Central memory CD8-positive, alpha-beta T cell (primary cell): ENCODE results near the gene MYOF.
"Not testable (repeated sequence)": the region's sequence is repeated elsewhere in the genome, so short reads cannot be mapped to it uniquely, and the experiment has no call there.

Experiments
- ATAC-seq: fragments of 150-1000 bp; cut with Tn5 transposase; replicated peaks from 2 replicates; pipeline ENCODE4 v1.10.0; 2022; ENCODE audit warnings: mild to moderate bottlenecking, moderate FRiP score, moderate number of reproducible peaks; ENCODE audit not compliant: poor library complexity, severe bottlenecking; ENCODE audit errors: extremely low read depth
- DNase-seq, 2 donors: peaks; one replicate each; pipeline ENCODE4 v3.0.0; 2021; ENCODE audit warnings: low spot score in 2 of 2
- H3K27ac Mint-ChIP-seq: one replicate; pipeline ENCODE4 v1.8.0; 2022; ENCODE audit warnings: low read depth, mild to moderate bottlenecking, moderate library complexity, mixed read lengths
- H3K27me3 Mint-ChIP-seq: one replicate; pipeline ENCODE4 v1.8.0; 2022; ENCODE audit warnings: mixed read lengths
- H3K36me3 Mint-ChIP-seq: one replicate; pipeline ENCODE4 v1.8.0; 2022; ENCODE audit warnings: mild to moderate bottlenecking, moderate library complexity, mixed read lengths; ENCODE audit not compliant: insufficient read depth
- H3K4me1 Mint-ChIP-seq: one replicate; pipeline ENCODE4 v1.8.0; 2022; ENCODE audit warnings: mixed read lengths
- H3K4me3 Mint-ChIP-seq: one replicate; pipeline ENCODE4 v1.8.0; 2022; ENCODE audit warnings: mild to moderate bottlenecking, moderate library complexity, mixed read lengths
- H3K9me3 Mint-ChIP-seq: one replicate; pipeline ENCODE4 v1.8.0; 2022; ENCODE audit warnings: mixed read lengths

Gene MYOF

DNA sequence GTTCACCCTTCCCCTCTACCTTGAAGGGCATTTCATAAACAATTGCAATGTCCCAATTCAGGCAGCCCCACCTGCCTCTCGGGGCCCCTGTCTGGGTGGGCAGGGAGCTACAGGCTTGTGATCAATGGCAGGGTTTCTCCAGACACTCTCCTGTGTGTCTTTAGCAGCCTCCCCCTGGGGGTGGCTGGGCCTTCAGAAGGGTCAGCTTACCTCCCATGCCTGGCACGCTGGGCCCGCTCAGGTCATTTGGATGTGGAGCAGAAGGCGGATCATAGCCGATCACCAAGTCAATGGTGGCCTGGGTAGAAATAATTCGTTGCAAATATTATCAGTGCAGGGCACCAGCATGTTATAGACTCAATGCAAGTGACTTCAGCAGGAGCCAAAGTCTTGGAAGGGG is 56.3 kb downstream of the MYOF start:
- no peak overlapping the region for H3K4me3 Mint-ChIP-seq
- DNase-seq: no peak
- H3K36me3 Mint-ChIP-seq: no peaks in the 10 kb centered on the region
- peaks cover 23% of the 10 kb centered on the region for H3K27me3 Mint-ChIP-seq
- H3K4me1 Mint-ChIP-seq: no peaks in the 10 kb centered on the region
- H3K27ac Mint-ChIP-seq: no peak overlapping the region
- no peak for ATAC-seq
- H3K9me3 Mint-ChIP-seq: peaks cover 5% of the 10 kb centered on the region

DNA sequence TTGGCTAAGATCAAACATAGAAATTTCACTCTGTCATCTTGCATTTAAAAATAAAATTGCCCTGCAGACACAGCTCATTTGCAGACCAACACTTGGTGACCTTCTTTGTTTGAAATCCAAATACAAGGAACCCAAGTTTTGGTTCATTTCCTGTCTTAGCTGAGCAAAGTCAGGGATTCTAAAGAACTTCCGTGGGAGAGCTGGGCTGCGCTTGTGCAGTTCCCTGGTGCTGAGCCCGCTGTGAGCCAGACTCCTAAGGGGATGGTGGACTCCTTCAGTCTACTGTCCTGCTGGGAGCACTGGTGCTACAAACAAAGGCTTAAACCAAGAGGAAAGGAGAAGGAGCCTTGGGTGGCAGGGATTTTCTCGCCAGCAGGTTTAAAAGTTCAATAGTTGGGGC is 60.0 kb downstream of the MYOF start:
- ATAC-seq (no peak), DNase-seq (no peak)
- H3K36me3 Mint-ChIP-seq: no peaks in the 10 kb centered on the region
- no peaks in the 10 kb centered on the region for H3K4me1 Mint-ChIP-seq
- H3K27ac Mint-ChIP-seq: no peak overlapping the region
- H3K27me3 Mint-ChIP-seq: peaks cover 23% of the 10 kb centered on the region
- no peak overlapping the region for H3K4me3 Mint-ChIP-seq
- H3K9me3 Mint-ChIP-seq: no peaks in the 10 kb centered on the region

DNA sequence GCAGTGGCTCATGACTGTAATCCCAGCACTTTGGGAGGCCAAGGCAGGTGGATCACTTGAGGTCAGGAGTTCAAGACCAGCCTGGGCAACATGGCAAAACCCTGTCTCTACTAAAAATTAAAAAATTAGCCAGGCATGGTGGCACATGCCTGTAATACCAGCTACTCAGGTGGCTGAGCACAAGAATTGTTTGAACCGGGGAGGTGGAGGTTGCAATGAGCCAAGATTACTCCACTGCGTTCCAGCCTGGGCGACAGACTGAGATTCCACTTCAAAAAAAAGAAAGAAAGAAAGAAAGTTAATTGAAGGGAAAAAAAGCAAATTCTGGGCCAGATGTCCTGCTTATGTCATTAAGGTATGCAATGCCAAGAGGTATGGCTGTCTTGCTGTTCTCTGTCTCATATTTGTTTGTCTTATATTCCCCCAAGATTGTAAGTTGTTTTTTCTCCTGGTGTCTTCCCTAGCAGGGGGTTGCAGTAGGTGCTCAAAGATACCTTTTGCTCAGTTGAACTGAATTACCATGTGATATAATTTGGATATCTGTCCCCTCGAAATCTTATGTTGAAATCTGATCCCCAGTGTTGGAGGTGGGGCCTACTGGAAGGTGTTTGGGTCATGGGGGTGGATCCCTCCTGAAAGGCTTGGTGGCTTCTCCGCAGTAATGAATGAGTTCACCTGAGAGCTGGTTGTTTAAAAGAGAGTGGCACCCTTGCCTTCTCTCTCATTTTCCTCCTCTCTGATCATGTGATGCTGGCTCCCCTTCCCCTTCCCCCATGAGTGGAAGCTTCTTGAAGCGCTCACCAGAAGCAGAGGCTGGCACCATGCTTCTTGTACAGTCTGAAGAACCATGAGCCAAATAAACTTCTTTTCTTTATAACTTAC is 60.9 kb downstream of the MYOF start:
- Mint-ChIP-seq H3K4me1 (no peaks in the 10 kb centered on the region), H3K4me3 (no peak overlapping the region), H3K27ac (no peak overlapping the region), H3K36me3 (no peaks in the 10 kb centered on the region), H3K9me3 (no peaks in the 10 kb centered on the region), H3K27me3 (peaks cover 23% of the 10 kb centered on the region)
- ATAC-seq: no peak
- DNase-seq: no peak

DNA sequence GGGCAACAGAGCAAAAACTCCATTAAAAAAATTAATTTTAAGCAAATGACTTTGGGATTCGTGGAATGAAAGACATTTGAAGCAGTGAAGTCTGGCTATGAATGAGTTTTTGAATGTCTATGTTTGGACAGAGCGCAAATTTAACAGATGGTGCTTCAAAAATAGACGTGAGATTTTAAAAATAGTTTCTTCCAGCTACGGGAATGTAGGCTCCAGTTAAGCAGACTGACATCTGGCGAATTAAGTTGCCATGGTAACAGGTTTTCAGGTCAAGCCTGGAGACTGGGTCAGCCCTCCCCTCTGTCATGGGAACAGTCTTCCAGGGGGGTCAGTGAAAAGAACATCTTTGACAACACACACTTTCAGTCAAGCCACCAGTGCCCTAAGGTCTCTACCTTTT is 62.0 kb downstream of the MYOF start:
- H3K9me3 Mint-ChIP-seq: no peaks in the 10 kb centered on the region
- H3K36me3 Mint-ChIP-seq: peaks cover 3% of the 10 kb centered on the region
- peaks cover 10% of the 10 kb centered on the region for H3K4me1 Mint-ChIP-seq
- ATAC-seq (no peak), DNase-seq (no peak)
- H3K27ac Mint-ChIP-seq: no peak overlapping the region
- peaks cover 23% of the 10 kb centered on the region for H3K27me3 Mint-ChIP-seq
- H3K4me3 Mint-ChIP-seq: no peak overlapping the region

DNA sequence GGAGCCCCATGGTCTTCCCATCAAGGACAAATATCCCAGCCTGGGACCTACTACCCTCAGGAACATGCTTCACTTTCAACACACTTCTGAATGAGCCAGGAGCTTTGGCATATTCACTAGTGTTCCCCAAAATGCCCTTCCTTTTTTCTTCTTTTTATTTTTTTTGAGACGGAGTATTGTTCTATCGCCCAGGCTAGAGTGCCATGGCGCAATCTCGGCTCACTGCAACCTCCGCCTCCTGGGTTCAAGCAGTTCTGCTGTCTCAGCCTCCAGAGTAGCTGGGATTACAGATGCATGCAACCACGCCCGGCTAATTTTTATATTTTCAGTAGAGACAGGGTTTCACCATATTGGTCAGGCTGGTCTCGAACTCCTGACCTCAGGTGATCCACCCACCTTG is 63.1 kb downstream of the MYOF start:
- H3K27me3 Mint-ChIP-seq: peaks cover 13% of the 10 kb centered on the region
- H3K9me3 Mint-ChIP-seq, H3K4me3 Mint-ChIP-seq: not testable (repeated sequence)

DNA sequence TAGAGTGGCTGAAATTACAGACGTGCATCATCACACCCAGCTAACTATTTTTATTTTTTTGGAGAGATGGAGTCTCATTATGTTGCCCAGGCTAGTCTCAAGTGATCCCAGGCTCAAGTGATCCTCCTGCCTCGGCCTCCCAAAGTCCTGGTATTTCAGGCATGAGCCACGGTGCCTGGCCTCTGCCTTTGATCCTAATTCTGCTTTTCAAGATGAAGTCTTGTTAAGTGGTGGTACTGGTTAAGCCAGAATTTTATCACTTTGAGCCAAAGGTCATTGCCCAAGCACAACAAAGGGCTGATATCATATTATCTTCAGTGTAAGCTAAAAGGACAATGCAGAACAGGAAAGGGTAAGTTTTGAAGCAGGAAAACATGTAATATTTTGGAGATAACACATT is 64.2 kb downstream of the MYOF start:
- Mint-ChIP-seq H3K36me3 (peaks cover 3% of the 10 kb centered on the region), H3K4me1 (peaks cover 24% of the 10 kb centered on the region), H3K9me3 (no peaks in the 10 kb centered on the region), H3K4me3 (no peak overlapping the region), H3K27me3 (peaks cover 9% of the 10 kb centered on the region), H3K27ac (no peak overlapping the region)
- ATAC-seq (no peak), DNase-seq (no peak)

More for the DNA sequence above, 63.1 kb downstream of the MYOF start:
- H3K36me3 Mint-ChIP-seq, DNase-seq, H3K27ac Mint-ChIP-seq, ATAC-seq: not testable (repeated sequence)
- H3K4me1 Mint-ChIP-seq: peaks cover 14% of the 10 kb centered on the region

DNA sequence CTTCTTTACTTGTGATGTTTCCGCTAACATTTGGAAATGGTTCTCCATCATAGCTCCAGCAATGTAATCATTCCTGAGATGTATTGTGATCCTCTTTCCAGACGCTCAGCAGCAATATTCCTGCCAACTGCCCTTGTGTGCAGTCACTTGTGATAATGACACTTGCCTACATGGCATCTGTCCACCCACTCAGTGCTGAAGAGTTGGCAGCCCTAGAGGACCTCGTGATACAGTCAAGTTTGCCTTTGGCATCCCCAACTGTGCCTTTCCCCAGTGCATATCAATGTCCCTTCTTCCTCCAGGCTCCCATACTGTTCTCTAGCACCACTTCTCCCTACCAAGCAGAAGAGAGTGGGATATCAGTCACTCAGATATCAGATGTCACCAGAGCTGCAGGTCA is 64.9 kb downstream of the MYOF start:
- no peak overlapping the region for H3K27ac Mint-ChIP-seq
- DNase-seq: no peak
- H3K4me1 Mint-ChIP-seq: peaks cover 31% of the 10 kb centered on the region

DNA sequence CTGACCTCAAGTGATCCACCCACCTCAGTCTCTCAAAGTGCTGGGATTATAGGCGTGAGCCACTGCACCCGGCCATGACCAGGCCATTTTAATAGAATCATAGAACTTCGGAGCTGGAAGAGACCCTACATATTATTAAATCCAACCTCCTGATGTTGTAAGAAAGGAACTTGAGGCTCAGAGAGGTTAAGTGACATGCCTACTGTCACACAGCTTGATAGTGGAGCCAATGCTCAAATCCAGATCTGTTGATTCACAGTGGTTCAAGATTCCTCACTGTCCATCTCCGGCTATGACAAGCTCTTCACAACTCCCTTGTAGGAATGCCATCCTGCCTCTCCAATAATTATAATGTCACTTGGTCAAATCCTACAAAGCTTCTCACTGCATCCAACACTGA is 65.3 kb downstream of the MYOF start:
- Mint-ChIP-seq H3K4me3 (no peak overlapping the region), H3K27ac (no peak overlapping the region), H3K27me3 (peaks cover 5% of the 10 kb centered on the region), H3K4me1 (peaks cover 35% of the 10 kb centered on the region), H3K9me3 (no peaks in the 10 kb centered on the region), H3K36me3 (peaks cover 3% of the 10 kb centered on the region)
- no peak for DNase-seq
- no peak for ATAC-seq

More for the DNA sequence above, 64.9 kb downstream of the MYOF start:
- Mint-ChIP-seq H3K36me3 (peaks cover 3% of the 10 kb centered on the region), H3K4me3 (no peak overlapping the region), H3K27me3 (peaks cover 9% of the 10 kb centered on the region), H3K9me3 (no peaks in the 10 kb centered on the region)
- ATAC-seq: no peak

DNA sequence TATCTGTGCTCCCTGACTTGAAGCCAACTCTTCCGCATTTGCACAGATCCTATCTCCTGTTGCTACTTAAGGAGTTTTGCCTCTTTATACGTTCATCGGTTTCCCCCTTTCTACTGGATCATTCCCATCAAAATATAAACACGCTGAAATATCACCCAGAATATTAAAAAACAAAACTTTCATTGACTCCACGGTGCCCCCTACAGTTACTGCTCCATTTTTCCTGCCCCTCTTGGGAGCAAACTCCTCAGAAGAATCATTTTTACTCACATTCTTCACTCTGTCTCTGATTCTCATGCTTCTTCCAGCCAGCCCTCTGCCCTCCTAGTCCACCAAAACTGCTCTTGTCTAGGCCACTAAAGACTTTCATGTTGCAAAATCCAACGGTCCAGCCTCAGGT is 66.4 kb downstream of the MYOF start:
- no peaks in the 10 kb centered on the region for H3K27me3 Mint-ChIP-seq
- H3K27ac Mint-ChIP-seq: peak overlapping the region; percentile 4
- DNase-seq: no peak
- H3K4me1 Mint-ChIP-seq: peaks cover 42% of the 10 kb centered on the region
- H3K9me3 Mint-ChIP-seq: no peaks in the 10 kb centered on the region
- no peak for ATAC-seq
- H3K36me3 Mint-ChIP-seq: peaks cover 3% of the 10 kb centered on the region
- H3K4me3 Mint-ChIP-seq: no peak overlapping the region

DNA sequence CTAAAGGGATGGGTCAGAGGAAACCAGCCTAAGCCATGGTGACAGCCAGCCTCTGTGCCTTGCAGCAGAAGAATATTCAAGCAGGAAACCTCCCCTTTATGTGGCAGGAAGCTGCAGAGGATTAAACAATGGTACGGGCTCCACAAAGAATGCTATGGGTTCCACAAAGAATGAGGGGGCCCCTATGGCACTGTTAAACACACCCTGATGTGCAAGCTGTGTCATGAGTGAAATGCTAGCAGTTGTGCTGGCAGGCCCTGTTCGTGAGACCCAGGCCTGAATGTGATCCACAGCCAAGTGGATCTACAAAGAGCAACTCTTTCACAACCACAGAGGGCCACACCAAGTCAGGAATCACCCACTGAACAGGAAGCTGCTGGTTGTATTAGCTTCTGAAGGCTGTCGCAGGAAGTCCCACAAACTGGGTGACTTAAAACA is 68.9 kb downstream of the MYOF start:
- peak in 1 of 2 donors; percentile 26 for DNase-seq
- ATAC-seq: peak; percentile 86
- Mint-ChIP-seq H3K36me3 (peaks cover 3% of the 10 kb centered on the region), H3K27me3 (no peaks in the 10 kb centered on the region), H3K4me3 (peak overlapping the region; percentile 30), H3K27ac (peak overlapping the region; percentile 88), H3K9me3 (no peaks in the 10 kb centered on the region), H3K4me1 (peaks cover 49% of the 10 kb centered on the region)

DNA sequence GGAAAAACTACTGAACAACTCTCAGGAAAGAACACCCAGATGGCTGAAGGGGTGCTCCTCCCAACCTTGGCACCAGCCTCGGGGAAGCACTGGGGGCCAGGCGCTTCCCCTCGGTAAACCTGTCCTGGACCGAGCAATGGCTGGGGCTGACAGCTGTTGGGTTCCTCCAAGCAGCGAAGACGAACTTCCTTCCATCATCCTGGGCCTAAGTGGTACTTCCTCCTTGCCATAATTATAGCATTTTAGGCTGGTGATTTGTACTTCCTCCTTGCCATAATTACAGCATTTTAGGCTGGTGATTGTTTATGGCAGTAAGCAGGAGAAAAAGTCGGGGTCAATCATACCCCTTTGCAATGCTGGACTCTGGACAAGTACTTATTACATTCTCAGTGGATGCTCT is 69.3 kb downstream of the MYOF start:
- Mint-ChIP-seq H3K9me3 (no peaks in the 10 kb centered on the region), H3K4me3 (peak overlapping the region; percentile 30), H3K4me1 (peaks cover 49% of the 10 kb centered on the region), H3K36me3 (peaks cover 3% of the 10 kb centered on the region), H3K27me3 (no peaks in the 10 kb centered on the region), H3K27ac (peak overlapping the region; percentile 88)
- ATAC-seq: peak; percentile 4
- DNase-seq: no peak

DNA sequence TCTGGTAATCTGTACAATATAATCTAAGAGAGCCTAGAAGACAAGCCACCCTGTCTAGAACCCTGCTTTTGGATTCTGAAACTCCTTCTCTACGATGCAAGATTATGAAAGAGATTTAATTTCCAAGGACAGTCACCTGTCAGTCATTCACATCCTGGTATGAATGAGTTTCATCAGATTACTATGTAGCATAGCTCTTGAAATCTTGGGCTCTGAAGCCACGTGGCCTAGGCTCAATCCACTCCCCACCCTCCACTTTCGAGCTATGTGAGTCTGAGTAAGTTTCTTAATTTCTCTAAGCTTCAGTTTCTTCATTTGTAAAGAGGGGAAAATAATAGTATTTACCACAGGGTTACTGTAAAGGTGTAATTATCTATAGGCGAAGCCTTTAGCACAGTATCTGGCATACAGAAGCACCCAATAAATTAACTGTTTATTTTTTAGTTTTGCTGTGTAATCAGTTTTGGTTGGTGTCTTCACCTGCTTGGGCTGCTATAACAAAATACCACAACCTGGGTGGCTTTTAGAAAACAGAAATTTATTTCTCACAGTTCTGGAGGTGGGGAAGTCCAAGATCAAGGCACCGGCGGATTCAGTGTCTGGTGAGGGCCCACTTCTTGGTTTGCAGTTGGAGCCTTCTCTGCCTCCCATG is 71.3 kb downstream of the MYOF start:
- Mint-ChIP-seq H3K4me1 (peaks cover 46% of the 10 kb centered on the region), H3K27me3 (no peaks in the 10 kb centered on the region), H3K36me3 (peaks cover 1% of the 10 kb centered on the region), H3K9me3 (no peaks in the 10 kb centered on the region), H3K4me3 (no peak overlapping the region), H3K27ac (no peak overlapping the region)
- no peak for DNase-seq
- no peak for ATAC-seq

DNA sequence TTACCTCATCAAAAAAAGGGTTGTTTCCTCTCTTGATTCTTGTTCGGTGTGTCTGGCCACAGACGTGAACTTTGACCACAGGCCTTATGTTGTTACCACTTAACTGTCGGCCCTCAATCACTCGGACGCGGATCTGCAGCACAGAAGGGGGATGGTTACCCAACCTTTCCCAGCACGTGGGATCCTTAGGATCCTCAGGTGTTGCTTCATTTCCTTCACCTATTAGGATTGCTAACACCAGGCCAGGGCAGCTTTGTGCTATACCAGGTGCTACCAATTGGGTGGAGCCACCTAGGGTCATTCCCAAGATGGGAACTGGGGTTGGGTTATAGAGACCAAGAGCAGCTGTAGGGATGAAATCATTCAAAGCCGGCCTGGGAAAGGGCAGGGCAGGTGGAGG is 73.4 kb downstream of the MYOF start:
- Mint-ChIP-seq H3K9me3 (no peaks in the 10 kb centered on the region), H3K27ac (no peak overlapping the region), H3K27me3 (no peaks in the 10 kb centered on the region), H3K36me3 (no peaks in the 10 kb centered on the region), H3K4me3 (no peak overlapping the region), H3K4me1 (peaks cover 33% of the 10 kb centered on the region)
- ATAC-seq (no peak), DNase-seq (no peak)
